Measurements from ENCODE around the gene BFSP1.
A peak's percentile ranks its signal among the peaks of the same experiment; 100 is the strongest.

BFSP1 gene

DNA sequence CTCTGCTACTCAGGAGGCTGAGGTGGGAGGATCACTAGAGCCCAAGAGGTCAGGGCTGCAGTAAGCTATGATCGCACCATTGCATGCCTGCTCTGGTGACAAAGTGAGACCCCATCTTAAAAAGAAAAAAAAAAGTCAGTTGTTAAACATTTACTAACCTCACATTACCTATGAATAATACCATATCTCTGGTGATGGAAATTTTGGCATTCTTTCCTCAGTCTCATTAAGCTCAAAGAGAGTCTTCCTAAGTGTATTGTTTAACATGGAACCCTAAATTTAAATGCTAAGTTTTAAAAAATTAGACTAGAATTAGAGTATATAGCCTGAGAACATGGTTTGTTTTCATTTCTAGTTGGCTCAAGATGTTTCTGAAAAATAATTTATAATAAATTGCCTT is 11.3 kb upstream of the BFSP1 start:
- H3K27ac ChIP-seq: peak overlapping the region; percentile 42 to 90
- TF ChIP-seq, protein P1, sequence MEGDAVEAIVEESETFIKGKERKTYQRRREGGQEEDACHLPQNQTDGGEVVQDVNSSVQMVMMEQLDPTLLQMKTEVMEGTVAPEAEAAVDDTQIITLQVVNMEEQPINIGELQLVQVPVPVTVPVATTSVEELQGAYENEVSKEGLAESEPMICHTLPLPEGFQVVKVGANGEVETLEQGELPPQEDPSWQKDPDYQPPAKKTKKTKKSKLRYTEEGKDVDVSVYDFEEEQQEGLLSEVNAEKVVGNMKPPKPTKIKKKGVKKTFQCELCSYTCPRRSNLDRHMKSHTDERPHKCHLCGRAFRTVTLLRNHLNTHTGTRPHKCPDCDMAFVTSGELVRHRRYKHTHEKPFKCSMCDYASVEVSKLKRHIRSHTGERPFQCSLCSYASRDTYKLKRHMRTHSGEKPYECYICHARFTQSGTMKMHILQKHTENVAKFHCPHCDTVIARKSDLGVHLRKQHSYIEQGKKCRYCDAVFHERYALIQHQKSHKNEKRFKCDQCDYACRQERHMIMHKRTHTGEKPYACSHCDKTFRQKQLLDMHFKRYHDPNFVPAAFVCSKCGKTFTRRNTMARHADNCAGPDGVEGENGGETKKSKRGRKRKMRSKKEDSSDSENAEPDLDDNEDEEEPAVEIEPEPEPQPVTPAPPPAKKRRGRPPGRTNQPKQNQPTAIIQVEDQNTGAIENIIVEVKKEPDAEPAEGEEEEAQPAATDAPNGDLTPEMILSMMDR (IDR thresholded peaks at IDR 0.05): no peak
- DNase-seq (ENCODE audit: low spot score): no peak
- H3K4me3 ChIP-seq: peak overlapping the region; percentile 42

DNA sequence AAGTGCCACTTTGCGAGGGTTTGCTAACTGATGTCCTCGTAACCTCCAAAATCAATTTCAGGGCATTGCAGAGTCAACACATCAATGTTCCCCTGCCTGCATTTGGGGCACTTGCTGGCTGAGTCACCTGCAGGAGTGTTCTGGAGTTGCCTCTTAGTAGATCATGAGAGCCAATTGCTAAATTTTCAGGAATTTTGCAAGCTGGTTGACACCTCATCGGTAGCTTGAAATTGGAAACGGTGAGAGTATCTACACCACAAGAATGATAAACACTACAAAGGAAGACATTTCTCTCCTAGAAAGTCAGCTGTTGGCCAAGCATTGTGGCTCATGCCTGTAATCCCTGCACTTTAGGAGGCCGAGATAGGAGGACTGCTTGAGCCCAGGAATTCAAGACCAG is 10.8 kb upstream of the BFSP1 start:
- TF ChIP-seq, protein P1 (IDR thresholded peaks at IDR 0.05): no peak
- Histone ChIP-seq H3K27ac (peak overlapping the region; percentile 42 to 90), H3K4me3 (no peak overlapping the region)
- DNase-seq (ENCODE audit: low spot score): no peak

DNA sequence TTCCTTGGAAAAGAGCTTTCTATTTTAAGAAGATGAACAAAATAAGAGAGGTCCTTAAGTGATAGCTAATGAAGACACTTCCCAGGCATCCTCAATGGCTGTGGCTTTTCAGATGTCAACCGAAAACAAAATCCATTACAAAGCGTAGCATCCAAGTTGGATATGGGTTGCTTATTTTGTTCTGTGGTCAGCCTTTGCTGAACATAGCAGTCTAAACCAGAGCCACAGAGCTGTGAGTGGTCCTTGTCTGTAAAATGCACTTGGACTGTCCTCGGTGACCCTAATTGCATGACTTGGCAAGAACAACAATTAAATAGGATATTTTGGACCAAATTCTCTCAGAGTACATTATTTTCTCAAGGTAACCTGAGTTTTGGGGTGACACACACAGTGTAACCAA is 10.4 kb upstream of the BFSP1 start:
- TF ChIP-seq, protein P1 (IDR thresholded peaks at IDR 0.05): no peak
- no peak overlapping the region for H3K4me3 ChIP-seq
- H3K27ac ChIP-seq: peak overlapping the region; percentile 42 to 90
- DNase-seq (ENCODE audit: low spot score): no peak

DNA sequence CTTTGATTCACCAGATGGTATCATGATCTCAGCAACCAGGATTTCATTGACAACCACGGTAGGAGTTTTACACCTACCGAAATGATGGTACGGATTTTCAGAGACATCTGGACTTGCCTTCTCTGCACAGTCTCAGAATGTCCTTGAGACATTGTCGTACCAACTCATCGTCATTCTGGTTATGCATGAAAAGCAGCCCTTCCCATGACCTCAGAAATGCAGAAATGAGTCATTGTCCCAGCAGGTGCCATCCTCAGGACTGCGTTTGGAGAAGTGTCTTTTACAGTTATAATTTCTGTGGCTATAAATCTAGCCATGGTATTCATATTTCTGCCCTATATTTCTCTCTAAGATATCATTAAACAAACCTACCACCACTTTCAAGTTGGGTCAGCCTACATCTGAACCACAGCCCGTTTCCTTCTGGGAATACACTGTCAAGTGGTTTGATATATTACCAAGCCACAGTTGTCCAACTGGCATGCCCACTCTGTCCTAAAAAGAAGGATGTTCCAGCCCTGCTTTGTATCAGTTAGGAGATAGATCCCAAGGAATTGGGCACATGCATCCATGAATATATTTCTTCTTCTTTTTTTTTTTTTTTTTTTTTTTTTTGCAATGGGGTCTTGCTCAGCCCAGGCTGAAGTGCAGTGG is 7.5 kb upstream of the BFSP1 start:
- no peak for DNase-seq (ENCODE audit: low spot score)
- H3K27ac ChIP-seq: no peak overlapping the region
- no peak overlapping the region for H3K4me3 ChIP-seq
- TF ChIP-seq, protein P1 (IDR thresholded peaks at IDR 0.05): no peak

DNA sequence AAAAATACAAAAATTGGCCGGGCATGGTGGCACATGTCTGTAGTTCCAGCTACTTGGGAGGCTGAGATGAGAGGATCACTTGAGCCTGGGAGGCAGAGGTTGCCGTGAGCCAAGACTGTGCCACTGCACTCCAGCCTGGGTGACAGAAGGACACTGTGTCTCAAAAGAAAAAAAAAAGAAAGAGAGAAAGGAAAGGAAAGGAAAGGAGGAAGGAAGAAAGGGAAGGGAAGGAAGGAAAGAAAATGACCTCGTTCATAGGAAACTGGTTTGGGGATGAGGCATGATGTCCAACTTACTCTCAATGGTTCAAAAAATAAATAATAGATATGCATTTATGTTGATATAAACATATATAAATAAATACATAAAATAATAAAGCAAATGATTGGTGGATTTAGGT is 6.8 kb upstream of the BFSP1 start:
- Histone ChIP-seq H3K27ac (no peak overlapping the region), H3K4me3 (no peak overlapping the region)
- TF ChIP-seq, protein P1 (IDR thresholded peaks at IDR 0.05): no peak
- DNase-seq (ENCODE audit: low spot score): no peak

DNA sequence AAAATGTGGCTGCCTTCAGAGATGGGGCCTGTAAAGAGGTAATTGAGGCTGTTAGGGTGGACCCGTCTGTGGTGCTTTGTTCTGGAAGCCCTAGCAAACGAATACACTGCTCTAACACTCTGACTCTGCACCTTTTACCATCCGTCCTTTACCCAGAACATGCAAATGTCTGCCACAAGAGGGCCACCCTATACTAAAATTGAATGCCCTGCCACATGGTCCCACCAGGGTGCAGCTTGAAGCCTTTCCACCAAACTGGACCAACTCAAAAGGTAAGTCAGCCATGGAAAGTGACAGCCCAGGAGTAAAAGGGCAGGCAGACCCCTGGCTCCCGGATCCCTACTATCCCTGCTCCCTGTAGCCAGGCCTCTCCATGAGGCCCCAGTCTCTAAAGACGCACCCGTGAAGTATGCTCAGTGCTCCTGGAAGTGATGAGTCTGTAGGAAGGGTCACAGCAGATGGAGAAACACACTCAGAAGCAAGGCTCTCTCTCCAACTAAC is 5.8 kb upstream of the BFSP1 start:
- Histone ChIP-seq H3K4me3 (no peak overlapping the region), H3K27ac (peak overlapping the region; percentile 6 to 66)
- TF ChIP-seq, protein P1 (IDR thresholded peaks at IDR 0.05): peak; percentile 89
- peak; percentile 88 for DNase-seq (ENCODE audit: low spot score)

DNA sequence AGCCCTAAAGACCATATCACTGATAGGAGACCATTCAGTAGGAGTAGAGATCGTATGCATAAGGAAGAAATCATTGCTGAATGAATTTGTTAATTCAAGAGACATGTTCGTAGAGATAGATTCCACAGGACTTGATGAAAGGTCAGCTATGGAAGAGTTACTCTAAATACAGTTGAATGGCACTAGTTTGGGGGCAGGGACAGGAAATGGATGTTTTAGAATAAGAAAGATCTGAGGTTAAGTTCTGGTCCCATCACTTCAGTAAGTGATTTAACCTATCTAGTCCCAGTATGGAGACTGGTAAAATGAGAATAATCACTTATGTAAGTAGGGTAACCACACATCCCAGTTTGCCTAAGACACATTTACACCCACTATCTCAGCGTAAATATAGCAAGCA is 2.9 kb upstream of the BFSP1 start:
- DNase-seq (ENCODE audit: low spot score): no peak
- TF ChIP-seq, protein P1 (IDR thresholded peaks at IDR 0.05): no peak
- Histone ChIP-seq H3K27ac (no peak overlapping the region), H3K4me3 (no peak overlapping the region)
